DOHH2 (cell line): ENCODE measurements around the gene CTNNBL1.

ENCODE experiments used
- H3F3A ChIP-seq: fragments of 200-600 bp; sonication (generic), shearing (Covaris generic); 2 replicates; pipeline ENCODE4 v1.6.0; 2016; ENCODE audit warnings: antibody characterized with exemption, mild to moderate bottlenecking; ENCODE audit not compliant: control insufficient read depth, insufficient read depth
- H3K27ac ChIP-seq: fragments of 200-600 bp; sonication (generic); 2 replicates; pipeline ENCODE4 v1.5.1; 2014; ENCODE audit warnings: low read depth, mild to moderate bottlenecking, low read length, moderate library complexity
- H3K27me3 ChIP-seq: fragments of 200-600 bp; sonication (generic); 2 replicates; pipeline ENCODE4 v1.6.1; 2014; ENCODE audit warnings: mild to moderate bottlenecking, low read length, mixed read lengths; ENCODE audit not compliant: control insufficient read depth
- H3K36me3 ChIP-seq: fragments of 200-600 bp; sonication (generic); 2 replicates; pipeline ENCODE4 v1.6.1; 2014; ENCODE audit warnings: mild to moderate bottlenecking, low read length, moderate library complexity, mixed read lengths; ENCODE audit not compliant: control insufficient read depth
- H3K4me1 ChIP-seq: fragments of 200-600 bp; sonication (generic); 2 replicates; pipeline ENCODE4 v1.6.1; 2014; ENCODE audit warnings: mild to moderate bottlenecking, low read length, mixed read lengths; ENCODE audit not compliant: control insufficient read depth
- H3K4me2 ChIP-seq: fragments of 200-600 bp; sonication (generic); 2 replicates; pipeline ENCODE4 v1.6.0; 2014; ENCODE audit warnings: mild to moderate bottlenecking, low read length, moderate library complexity
- H3K4me3 ChIP-seq: fragments of 200-600 bp; sonication (generic); 2 replicates; pipeline ENCODE4 v1.5.1; 2014; ENCODE audit warnings: mild to moderate bottlenecking, low read length, mixed read lengths
- H3K79me2 ChIP-seq: fragments of 200-600 bp; sonication (generic); 2 replicates; pipeline ENCODE4 v1.6.1; 2014; ENCODE audit warnings: mild to moderate bottlenecking, low read length, mixed read lengths; ENCODE audit not compliant: control insufficient read depth
- H3K9me2 ChIP-seq: fragments of 200-600 bp; sonication (generic); replicated peaks from 2 replicates; pipeline ENCODE4 v1.6.1; 2014; ENCODE audit warnings: mild to moderate bottlenecking, low read length, mixed read lengths; ENCODE audit not compliant: control insufficient read depth
- H3K9me3 ChIP-seq: fragments of 200-600 bp; sonication (generic); 2 replicates; pipeline ENCODE4 v1.6.1; 2014; ENCODE audit warnings: antibody characterized with exemption, low read length, mixed read lengths; ENCODE audit not compliant: control insufficient read depth, insufficient read depth
- H4K20me1 ChIP-seq: fragments of 200-600 bp; sonication (generic); 2 replicates; pipeline ENCODE4 v1.6.0; 2014; ENCODE audit warnings: low read depth, mild to moderate bottlenecking, antibody characterized with exemption, low read length, moderate library complexity; ENCODE audit not compliant: control insufficient read depth, insufficient read depth
- EZH2phosphoT487 ChIP-seq: fragments of 200-600 bp; sonication (generic); IDR thresholded peaks from 2 replicates; pipeline ENCODE4 v1.6.1; 2017; ENCODE audit warnings: borderline replicate concordance, mild to moderate bottlenecking, antibody characterized with exemption, low read length, moderate library complexity, mixed read lengths
- TF ChIP-seq, protein P1 (sequence below): fragments of 200-600 bp; sonication (generic); IDR thresholded peaks from one replicate; pipeline ENCODE4 v1.5.1; 2014; ENCODE audit warnings: antibody characterized with exemption, mild to moderate bottlenecking, low read depth, low read length; ENCODE audit not compliant: poor library complexity, severe bottlenecking

The CTNNBL1 gene

DNA sequence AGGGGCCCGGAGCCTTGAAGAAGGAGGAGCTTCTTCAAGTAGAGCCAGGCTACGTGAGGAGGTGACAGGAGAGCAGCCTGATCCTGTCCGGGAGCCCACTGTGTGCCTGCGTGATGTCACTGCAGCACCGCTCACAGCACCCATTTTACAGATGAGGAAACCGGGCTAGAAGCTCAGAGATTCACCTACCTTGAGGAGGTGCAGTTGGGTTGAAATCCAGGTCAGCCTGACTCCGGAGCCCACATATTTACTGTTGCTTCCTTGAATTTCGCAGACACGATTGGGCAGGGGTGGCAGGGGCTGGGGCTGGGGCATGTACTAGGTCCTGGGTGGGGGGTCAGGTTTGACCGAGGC lies 221.6 kb downstream of the CTNNBL1 start:
- Histone ChIP-seq H3K9me3 (no peaks in the 10 kb centered on the region), H3F3A (no peaks in the 10 kb centered on the region), H4K20me1 (no peaks in the 10 kb centered on the region; the same call in 1 of the 2 replicates), H3K27me3 (peaks cover 33% of the 10 kb centered on the region), H3K4me3 (no peak overlapping the region), H3K36me3 (no peaks in the 10 kb centered on the region), H3K79me2 (no peaks in the 10 kb centered on the region), H3K4me2 (no peak overlapping the region), H3K9me2 (no peaks in the 10 kb centered on the region), H3K4me1 (peaks cover 8% of the 10 kb centered on the region), H3K27ac (no peak overlapping the region)
- no peak for TF ChIP-seq EZH2phosphoT487
- TF ChIP-seq, protein P1, sequence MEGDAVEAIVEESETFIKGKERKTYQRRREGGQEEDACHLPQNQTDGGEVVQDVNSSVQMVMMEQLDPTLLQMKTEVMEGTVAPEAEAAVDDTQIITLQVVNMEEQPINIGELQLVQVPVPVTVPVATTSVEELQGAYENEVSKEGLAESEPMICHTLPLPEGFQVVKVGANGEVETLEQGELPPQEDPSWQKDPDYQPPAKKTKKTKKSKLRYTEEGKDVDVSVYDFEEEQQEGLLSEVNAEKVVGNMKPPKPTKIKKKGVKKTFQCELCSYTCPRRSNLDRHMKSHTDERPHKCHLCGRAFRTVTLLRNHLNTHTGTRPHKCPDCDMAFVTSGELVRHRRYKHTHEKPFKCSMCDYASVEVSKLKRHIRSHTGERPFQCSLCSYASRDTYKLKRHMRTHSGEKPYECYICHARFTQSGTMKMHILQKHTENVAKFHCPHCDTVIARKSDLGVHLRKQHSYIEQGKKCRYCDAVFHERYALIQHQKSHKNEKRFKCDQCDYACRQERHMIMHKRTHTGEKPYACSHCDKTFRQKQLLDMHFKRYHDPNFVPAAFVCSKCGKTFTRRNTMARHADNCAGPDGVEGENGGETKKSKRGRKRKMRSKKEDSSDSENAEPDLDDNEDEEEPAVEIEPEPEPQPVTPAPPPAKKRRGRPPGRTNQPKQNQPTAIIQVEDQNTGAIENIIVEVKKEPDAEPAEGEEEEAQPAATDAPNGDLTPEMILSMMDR, result no peak

DNA sequence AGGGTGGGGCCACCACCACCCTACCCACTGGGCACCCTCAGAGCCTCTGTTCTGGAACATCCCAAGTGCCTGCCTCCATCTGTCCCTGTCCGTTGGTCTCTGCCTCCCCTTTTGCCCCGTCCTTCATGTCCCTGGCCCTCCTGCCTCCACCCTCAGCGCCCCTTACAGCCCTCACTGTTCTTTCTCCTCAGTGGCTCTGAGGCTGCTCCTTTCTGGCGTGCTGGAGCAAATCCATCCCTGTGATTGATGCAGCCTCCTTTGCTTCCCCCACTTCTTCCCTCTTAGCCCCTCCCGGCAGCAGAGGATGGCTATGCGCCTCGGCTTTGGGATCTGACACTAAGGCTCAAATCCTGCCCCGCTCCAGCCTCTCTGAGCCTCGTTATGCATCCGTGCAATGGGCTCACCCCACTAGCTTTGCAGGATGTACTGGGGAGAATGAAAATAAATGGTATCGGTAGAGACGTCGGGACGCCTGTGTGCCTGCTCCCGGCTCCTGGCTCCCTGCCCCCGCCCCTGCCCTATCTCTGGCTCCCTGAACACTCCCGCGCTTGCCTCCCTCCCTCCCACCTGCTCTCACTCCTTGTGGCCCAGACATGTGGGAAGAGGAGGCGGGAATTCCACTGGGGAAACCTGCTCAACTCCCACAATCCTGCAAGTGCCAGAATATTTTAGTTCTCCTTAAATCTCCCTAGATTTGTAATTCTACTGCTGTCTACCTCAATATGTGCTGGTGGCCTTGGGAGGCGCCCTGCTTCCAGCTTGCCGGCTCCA lies 222.2 kb downstream of the CTNNBL1 start:
- Histone ChIP-seq H4K20me1 (no peaks in the 10 kb centered on the region; the same call in 1 of the 2 replicates), H3F3A (no peaks in the 10 kb centered on the region), H3K79me2 (no peaks in the 10 kb centered on the region), H3K36me3 (no peaks in the 10 kb centered on the region), H3K4me1 (peaks cover 8% of the 10 kb centered on the region), H3K27ac (no peak overlapping the region), H3K9me2 (no peaks in the 10 kb centered on the region), H3K9me3 (no peaks in the 10 kb centered on the region), H3K4me2 (no peak overlapping the region), H3K27me3 (peaks cover 37% of the 10 kb centered on the region), H3K4me3 (no peak overlapping the region)
- no peak for TF ChIP-seq EZH2phosphoT487
- TF ChIP-seq, protein P1, result no peak

DNA sequence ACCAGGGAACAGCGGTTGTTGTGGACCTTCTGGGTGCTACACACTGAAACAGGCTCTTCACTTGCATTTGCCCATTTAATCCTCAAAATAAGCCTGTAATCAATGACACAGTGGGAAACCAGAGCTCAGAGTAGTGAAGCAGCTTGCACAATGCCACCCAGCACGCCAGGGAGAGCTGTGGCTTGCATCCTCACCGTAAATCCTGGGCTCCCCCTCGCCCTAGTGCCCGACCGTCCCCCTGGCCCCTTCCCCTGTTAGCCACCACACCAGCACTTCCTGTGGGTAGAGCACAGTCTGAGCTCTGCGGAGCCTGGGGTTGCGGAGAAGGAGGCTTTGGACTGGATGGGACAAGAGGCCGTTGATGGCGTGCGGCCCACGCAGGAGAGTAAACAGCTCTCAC lies 223.6 kb downstream of the CTNNBL1 start:
- H3K4me3 ChIP-seq, result no peak overlapping the region
- no peak overlapping the region for H3K4me2 ChIP-seq
- peaks cover 8% of the 10 kb centered on the region for H3K4me1 ChIP-seq
- no peak overlapping the region for H3K27ac ChIP-seq
- peaks cover 37% of the 10 kb centered on the region for H3K27me3 ChIP-seq
- no peaks in the 10 kb centered on the region for H3K79me2 ChIP-seq
- no peaks in the 10 kb centered on the region for H3K36me3 ChIP-seq
- no peaks in the 10 kb centered on the region; the same call in 1 of the 2 replicates for H4K20me1 ChIP-seq
- H3F3A ChIP-seq, result no peaks in the 10 kb centered on the region
- no peaks in the 10 kb centered on the region for H3K9me2 ChIP-seq
- TF ChIP-seq, protein P1, result no peak
- no peak for TF ChIP-seq EZH2phosphoT487
- H3K9me3 ChIP-seq, result no peaks in the 10 kb centered on the region
